ENCODE data around the gene DISC1.

Gene DISC1

GRCh38 chr1:232044728-232045127 lies 418.1 kb downstream of the DISC1 start:
- DNase-seq (ENCODE audit: low read depth): no peak
- TF ChIP-seq CTCF (IDR thresholded peaks at IDR 0.05; ENCODE audit: low read length, missing control alignments): no peak
- no peak overlapping the region for H3K4me3 ChIP-seq (replicated peaks; ENCODE audit: low read depth, low read length)

- H3K4me3 ChIP-seq (replicated peaks; ENCODE audit: low read depth, low read length): no peak overlapping the region
- no peak for DNase-seq (ENCODE audit: low read depth)
- TF ChIP-seq CTCF (IDR thresholded peaks at IDR 0.05; ENCODE audit: low read length, missing control alignments): no peak
Observed at GRCh38 chr1:232045139-232045994, 418.8 kb downstream of the DISC1 start.

GRCh38 chr1:232046451-232047306 lies 420.1 kb downstream of the DISC1 start:
- no peak for TF ChIP-seq CTCF (IDR thresholded peaks at IDR 0.05; ENCODE audit: low read length, missing control alignments)
- DNase-seq (ENCODE audit: low read depth): no peak
- H3K4me3 ChIP-seq (replicated peaks; ENCODE audit: low read depth, low read length): no peak overlapping the region

- TF ChIP-seq CTCF (IDR thresholded peaks at IDR 0.05; ENCODE audit: low read length, missing control alignments): peak; percentile 12
- no peak overlapping the region for H3K4me3 ChIP-seq (replicated peaks; ENCODE audit: low read depth, low read length)
- DNase-seq (ENCODE audit: low read depth): no peak
Observed at GRCh38 chr1:232047473-232047872, 420.9 kb downstream of the DISC1 start.

GRCh38 chr1:232048481-232048880 lies 421.9 kb downstream of the DISC1 start:
- no peak overlapping the region for H3K4me3 ChIP-seq (replicated peaks; ENCODE audit: low read depth, low read length)
- TF ChIP-seq CTCF (IDR thresholded peaks at IDR 0.05; ENCODE audit: low read length, missing control alignments): no peak
- DNase-seq (ENCODE audit: low read depth): no peak

- H3K4me3 ChIP-seq (replicated peaks; ENCODE audit: low read depth, low read length): no peak overlapping the region
- no peak for TF ChIP-seq CTCF (IDR thresholded peaks at IDR 0.05; ENCODE audit: low read length, missing control alignments)
- DNase-seq (ENCODE audit: low read depth): no peak
Observed at GRCh38 chr1:232049335-232049734, 422.7 kb downstream of the DISC1 start.
